HK-2 (cell line): ENCODE data around the gene NARS2.
A peak's percentile ranks its signal among the peaks of the same experiment; 100 is the strongest.
"Not testable (repeated sequence)": the region's sequence is repeated elsewhere in the genome, so short reads cannot be mapped to it uniquely, and the experiment has no call there.

ENCODE experiments used
- DNase-seq: peaks from one replicate; pipeline ENCODE4 v3.0.0-alpha.2; 2018; ENCODE audit not compliant: unreplicated experiment

Gene NARS2

DNA sequence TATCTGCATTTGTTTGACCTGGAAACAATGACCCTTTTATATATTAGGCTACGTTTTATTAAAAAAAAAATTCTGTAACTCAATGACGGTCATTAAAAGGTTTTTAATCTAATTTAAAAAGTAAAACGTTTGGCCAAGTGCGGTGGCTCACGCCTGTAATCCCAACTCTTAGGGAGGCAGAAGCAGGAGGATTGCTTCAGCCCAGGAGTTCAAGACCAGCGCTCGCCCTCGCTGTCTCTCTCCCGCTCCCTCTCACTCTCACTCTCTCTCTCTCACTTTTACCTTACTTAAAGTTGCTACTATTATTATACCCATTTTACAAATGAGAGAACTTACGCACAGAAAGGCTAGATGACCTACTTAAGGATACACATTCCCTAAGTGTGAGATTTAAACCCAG, 814 bp upstream of the NARS2 start:
- no peak for DNase-seq

DNA sequence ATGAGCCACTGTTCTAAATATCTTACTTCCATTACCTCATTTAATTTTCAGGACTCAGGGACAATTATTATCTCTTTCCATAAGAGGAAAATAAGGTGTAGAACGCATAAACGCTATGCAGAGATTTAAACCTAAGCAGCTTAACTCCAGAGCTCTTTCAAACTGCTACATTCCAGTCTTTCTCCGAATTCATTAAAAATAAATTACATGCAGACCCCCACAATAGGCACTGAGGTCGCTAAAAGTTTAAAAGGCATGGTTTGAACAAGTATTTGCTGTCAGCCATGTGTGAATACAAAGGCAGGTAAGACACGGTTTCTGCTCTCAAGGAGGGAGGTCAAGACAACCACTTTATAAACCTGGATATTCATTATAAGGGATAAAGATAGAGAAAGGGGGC, 983 bp downstream of the NARS2 start:
- no peak for DNase-seq

DNA sequence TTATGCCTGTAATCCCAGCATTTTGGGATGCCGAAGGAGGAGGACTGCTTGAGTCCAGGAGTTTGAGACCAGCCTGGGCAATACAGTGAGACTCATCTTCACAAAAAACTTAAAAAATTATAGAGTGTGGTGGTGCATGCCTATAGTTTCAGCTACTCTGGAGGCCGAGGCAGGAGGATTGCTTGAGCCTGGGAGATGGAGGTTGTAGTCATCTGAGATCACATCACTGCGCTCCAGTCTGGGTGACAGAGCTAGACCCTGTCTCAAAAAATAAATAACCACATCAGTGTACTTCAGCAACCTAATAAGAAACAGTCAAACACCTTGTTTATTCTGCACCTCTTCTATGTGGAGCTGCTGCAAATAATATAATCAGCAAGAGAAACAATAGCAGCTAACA, 1.4 kb downstream of the NARS2 start:
- DNase-seq, result no peak

DNA sequence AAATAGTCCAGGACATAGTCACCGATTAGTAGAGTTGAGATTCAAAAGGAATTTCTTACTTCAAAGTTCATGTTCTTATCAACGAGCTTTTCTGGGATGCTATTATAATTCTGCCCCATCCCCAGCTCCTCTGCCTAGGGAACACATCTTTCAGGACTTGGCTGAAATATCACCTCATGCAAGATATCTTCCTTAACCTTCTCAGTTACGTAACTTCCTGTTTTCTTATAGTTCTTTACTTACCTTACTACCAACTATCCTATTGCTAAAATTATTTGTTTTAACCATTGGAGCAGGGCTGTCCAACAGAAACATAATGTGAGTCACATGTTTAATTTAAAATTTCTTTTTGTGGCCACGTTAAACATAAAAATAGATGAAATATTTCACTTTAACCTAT, 2.3 kb downstream of the NARS2 start:
- no peak for DNase-seq

DNA sequence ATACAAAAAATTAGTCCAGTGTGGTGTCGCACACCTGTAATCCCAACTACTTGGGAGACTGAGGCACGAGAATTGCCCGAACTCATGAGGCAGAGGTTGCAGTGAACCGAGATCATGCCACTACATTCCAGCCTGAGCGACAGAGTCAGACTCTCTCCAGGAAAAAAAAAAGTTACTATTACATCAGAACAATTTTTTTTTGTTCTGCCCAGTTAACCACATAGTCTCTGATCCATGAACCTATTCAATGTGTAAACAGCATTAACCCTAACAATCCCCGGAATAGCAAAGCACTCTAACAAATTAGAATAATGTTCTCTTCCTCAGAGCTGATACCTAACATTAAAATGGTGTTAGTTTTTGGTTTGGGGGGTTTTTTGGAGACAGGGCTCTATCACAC, 4.6 kb downstream of the NARS2 start:
- no peak for DNase-seq

DNA sequence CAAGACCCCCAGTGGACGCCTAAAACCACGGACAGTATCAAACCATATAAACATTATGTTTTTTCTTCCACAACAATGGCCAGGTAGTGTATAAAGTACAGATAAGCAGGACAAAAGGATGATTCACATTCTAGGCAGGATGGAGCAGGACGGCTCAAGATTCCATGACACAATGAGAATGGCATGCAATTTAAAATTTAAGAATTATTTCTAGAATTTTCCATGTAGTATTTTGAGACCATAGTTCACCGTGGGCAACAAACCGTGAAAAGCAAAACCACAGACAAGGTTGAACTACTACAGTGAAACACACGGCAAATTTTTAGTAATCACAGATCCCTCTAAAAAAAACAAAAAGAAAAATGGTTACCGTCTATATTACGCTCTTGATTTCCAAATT, 7.5 kb downstream of the NARS2 start:
- peak; percentile 12 for DNase-seq

DNA sequence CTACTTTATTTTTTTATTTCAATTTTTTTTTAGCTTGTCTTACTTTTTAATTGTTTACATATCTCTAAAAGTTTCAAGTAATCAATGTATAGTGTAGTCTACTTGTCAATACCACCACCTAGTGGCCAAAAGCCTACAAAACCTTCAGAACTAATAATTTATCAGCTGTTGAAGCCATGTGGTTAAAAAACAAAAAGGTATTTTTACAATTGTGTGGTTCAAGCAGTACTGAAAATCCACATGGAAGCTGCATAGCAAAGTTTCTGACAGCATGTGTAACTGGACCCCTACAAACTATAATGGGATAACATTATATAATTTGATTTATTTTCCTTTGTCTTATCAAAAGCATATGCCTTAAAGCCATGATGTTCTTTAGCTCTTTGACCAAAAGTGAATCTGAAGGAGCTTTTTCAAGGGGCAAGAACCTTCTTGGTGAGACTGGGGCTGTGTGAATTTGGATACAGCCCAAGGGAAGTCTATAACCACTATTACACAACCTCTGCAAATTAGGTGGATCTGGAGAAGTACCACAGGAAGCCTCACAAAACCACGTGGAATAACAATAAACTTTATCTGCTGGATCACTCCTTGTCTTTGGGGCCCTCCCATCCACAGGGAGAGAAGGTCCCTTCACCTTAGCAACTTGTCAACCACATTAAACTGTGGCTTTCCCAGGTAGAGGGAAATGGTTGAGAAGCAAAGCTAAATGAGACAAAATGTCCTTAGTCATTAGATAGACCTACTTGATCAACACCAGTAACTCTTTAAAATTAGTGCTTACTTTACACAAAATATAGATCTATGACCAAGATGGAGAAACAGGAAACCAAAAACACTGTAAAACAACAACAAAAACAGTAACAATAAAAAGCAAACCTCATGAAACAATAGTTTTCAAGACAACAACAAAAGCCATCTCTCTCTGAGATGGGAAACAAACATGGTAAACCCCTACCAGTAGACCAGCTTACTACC, 9.9 kb downstream of the NARS2 start:
- DNase-seq, result no peak

DNA sequence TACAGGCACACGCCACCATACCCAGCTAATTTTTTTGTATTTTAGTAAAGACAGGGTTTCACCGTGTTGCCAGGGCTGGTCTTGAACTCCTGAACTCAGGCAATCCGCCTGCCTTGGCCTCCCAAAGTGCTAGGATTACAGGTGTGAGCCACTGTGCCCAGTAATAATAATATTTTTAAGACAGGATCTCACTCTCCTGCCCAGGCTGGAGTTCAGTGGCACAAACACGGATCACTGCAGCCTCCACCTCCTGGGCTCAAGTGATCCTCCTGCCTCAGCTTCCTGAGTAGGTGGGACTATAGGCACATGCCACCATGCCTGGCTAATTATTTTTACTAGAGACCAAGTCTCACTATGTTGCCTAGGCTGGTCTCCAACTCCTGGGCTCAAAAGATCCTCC, 10.6 kb downstream of the NARS2 start:
- not testable (repeated sequence) for DNase-seq

DNA sequence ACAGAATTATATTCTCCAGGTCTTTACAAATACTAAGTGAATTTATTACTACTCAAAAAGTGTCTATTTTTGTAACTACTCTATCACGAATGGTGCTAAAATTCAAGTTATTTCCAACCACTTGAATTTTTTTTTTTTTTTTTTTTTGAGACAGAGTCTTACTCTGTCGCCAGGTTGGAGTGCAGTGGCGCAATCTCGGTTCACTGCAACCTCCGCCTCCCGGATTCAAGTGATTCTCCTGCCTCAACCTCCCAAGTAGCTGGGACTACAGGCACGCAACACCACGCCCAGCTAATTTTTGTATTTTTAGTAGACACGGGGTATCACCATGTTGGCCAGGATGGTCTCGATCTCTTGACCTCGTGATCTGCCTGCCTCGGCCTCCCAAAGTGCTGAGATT, 11.6 kb downstream of the NARS2 start:
- DNase-seq, result not testable (repeated sequence)

DNA sequence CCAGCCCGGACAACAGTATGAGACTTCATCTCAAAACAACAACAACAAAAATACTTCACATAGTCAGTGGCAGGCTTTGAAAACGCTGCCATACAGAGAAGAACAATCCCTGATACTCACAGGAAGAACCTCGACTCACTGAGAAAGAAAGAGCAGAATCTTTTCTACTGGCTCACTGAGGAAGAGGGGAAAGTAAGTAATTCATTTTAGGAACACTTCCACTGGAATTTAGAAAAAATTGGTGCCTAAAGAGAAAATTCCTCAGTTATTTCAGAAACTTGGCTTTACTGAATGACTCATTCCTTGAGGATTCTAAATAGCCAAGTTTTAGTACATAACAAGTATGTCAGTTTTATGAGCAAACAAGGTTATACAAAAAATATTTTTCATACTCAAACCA, 12.3 kb downstream of the NARS2 start:
- no peak for DNase-seq

DNA sequence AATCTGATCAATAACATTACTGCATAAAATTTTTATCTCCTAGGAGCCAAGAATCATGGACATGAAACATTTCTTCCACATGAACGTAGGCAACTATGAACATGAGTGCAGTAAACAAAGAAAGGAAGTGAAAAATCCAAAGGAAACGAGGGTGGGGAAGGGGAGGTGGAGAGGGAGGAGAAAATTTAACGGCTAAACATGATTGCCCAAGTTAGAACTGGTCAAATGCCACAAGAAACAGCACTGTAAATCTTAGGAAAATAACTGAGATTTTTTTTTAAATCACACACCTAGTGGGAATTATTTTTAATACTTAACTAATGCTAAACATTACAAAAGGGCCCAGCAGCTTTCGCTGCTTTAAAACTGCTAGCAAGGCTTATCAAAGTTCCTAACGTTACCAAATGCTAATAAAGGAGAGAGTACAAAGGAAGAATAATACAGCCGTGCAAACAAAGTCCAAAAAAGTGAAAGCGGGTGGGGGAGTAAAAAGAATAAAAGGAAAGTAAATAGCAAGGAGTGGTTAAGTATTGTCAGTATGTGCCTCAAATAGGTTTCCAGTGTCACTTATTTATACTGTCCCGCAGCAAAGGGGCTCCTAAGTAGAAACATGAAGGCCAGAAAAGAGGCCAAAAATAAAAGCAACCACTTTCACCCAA, 13.7 kb downstream of the NARS2 start:
- DNase-seq, result no peak

DNA sequence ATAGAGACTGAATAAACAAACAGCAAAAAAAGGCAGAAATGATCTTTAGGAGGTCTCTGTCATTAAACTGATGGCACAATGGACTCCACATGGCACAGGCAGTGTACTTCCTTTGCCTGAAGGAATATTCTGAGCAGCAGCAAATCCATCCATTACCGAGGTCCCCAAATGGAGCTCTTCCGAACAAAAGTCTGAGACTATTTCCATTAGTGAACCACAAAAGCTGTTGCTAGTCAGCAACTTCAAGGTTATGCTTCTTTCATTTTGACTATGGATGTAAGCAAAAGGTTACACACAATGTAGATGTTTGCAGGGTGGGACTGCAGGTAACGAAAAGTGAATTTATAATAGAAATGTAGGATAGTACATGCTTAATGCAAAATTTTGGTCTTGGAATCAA, 14.5 kb downstream of the NARS2 start:
- DNase-seq, result no peak

DNA sequence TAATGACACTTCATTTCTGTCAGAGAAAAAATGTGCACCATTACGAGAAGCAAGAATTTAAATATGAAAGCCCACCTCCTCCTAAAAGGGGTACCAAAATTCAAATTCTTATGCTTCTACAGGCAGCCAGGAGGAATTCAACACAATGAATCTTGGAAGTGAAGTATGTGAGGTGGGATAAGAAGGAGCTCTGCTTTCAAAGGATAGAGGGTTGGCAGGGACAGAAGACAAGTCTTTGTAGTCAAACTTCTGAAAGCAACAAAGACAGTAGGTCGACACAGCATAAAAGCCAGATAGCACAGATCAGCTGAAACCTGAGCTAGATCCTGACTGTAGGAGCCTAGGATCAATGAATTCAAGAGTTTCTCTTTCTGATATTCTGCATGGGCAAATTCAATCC, 17.4 kb downstream of the NARS2 start:
- no peak for DNase-seq

DNA sequence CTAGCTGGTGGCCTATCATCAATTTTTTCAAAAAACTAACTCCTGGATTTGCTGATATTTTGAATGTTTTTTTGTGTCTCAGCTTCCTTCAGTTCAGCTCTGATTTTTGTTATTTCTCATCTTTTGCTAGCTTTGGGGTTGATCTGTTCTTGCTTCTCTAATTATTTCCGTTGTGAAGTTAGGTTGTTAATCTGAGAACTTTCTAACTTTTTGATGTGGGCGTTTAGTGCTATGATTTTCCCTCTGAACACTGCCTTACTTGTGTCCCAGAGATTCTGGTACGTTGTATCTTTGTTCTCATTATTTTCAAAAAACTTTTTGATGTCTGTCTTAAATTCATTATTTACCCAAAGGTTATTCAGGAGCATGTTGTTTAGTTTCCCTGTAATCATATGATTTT, 19.1 kb downstream of the NARS2 start:
- no peak for DNase-seq

DNA sequence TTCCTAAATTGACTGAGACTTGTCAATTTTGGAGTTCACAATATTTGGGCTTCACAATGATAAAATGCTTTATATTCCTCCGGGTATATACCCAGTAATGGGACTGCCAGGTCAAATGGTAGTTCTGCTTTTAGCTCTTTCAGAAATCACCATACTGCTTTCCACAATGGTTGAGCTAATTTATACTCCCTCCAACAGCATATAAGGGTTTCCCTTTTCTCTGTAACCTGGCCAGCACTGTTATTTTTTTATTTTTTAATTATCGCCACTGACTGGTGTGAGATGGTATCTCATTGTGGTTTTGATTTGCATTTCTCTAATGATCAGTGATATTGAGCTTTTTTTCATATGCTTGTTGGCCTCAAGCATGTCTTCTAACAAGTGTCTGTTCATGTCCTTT, 21.8 kb downstream of the NARS2 start:
- DNase-seq, result no peak

DNA sequence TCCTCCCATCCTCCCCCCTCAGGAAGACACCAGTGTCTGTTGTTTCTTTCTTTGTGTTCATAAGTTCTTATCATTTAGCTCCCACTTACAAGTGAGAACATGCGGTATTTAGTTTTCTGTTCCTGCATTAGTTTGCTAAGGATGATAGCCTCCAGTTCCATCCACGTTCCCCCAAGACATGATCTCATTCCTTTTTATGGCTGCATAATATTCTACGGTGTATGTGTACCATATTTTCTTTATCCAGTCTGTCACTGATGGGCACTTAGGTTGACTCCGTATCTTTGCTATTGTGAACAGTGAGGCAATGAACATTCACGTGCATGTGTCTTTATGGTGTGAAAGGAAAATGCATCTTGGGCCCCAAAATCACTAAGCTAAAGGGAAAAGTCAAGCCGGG, 22.5 kb downstream of the NARS2 start:
- not testable (repeated sequence) for DNase-seq

DNA sequence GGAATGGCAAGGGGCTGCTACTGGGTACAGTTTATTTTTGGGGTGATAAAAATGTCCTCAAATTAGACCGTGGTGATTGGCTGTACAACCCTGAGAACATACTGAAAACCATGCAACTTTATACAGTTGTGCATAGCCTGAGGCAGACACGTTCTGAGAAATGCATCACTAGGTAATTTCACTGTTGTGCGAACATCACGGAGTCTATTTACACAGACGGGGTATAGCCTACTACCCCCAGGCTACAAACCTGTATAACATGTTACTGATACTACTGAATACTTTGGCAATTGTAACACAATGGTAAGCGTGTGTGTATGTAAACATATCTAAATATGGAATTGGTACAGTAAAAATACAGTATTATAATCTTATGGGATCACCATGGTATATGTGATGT, 23.6 kb downstream of the NARS2 start:
- DNase-seq, result no peak

DNA sequence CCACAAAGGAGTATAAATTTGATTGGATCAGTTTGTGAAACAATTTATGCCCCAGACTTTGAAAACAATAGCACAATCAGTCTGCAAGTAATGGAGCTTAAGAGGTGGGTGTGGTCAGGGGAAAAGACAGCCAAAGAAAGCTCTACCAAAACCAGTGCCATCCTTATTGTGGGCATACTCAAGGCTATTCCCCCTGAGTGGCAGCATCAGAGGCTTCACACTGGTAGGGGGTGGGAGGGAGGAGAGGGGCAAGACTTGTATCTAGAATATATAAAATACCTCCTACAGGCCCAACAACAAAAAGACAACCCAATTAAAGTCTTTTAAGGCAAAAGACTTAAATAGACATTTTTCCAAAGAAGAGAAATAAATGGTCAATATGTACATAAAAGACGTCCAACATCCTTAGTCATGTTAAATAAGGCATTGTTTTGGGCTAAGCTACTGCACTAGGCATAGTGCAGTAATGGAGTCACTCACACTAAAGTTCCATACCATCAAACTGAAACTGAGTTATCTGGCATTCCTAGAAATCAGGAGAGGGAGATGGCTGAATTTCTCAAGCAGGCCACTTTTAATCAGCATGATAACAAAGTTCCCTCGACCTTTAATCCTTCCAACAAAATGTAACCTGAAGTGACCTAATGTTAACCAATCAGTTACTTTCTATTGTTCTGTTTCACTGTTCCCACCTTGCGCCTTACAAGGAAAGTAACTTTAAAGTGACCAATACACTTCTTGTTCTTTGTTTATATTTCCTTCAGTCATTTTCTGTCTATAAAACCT, 24.8 kb downstream of the NARS2 start:
- no peak for DNase-seq

DNA sequence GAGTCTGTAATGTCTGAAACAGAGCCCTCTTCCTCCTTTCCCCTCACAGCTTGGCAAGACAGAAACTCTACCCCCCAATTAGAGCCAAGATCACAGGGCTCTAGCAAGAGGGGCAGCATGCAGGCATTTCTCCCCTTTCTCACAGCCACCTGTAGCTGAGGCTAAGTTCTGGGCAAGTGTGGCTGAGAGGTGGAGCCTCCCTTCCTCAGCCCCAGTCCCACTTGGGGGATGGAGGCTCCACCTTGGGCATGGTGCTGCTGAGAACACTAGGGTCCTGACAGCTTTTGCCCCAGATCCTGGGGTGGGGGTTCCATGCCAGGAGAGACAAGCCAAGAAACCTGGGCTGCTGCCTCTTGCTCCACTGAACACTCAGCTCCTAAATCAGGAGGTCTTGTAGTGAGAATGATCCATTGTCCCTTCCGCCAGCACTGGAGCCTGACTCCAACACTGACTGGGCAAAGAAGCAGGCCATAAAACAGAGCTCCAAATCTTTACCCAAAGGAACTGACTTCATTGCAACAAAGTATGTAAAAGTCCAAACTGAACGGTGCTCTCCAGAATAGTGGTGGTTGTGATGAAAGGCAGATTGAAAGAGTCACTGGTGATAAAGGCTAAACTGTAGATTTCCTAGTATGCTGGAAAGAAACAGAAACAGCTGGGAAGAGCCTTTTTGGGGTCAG, 25.6 kb downstream of the NARS2 start:
- DNase-seq, result no peak

DNA sequence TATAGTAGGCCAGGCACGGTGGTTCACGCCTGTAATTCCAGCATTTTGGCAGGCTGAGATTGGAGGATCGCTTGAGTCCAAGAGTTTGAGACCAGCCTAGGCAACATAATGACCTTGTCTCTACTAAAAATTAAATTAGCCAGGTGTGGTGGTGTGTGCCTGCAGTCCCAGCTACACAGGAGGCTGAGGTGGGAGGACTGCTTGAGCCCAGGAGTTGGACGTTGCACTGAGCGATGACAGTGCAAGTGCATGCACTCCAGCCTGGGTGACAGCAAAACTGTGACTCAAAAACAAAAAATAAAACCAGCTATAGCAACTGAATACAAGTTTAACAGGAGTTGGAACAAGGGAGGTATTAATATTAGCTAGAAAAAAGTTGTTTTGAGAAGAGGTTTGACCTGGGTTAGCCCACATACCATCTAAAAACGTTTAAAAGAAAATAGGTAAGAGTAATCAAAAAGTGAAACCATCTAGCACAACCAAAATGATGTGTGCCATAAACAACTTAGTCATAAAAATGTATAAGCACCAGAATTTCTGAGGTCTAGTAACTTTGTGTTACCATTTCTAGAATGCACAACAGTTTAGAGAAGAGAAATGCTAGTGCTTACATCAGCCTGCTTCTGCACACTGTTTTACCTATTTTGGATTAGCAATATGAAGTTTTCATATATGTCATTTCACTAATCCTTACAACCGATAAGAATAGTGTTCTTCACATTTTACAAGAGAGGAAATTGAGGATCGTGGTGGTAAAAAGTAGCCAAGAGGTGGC, 26.5 kb downstream of the NARS2 start:
- no peak for DNase-seq

DNA sequence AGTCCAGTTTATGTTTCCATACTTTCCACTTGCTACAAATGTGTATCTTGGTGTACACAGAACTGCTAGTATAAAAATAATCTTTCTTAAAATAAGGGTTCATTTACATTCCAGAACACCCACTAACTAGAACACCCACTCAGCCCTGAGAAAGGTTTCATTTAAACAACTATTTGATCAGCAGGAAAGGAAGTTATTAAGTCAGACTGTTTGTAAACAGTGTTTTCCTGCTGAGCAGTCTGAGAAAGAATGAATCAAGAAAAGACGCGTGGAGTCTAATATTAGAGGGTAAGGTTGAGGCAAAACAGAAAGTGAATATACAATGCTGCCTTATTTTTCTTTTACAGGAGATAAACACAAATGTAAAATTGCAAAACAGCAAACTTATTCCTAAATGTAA, 32.7 kb downstream of the NARS2 start:
- no peak for DNase-seq
